Activated T-helper 1 cell treated with Interleukin-2 at 50 U/mL for 16 hours (primary cell): ENCODE data around the gene EHF.
"Not testable (repeated sequence)": the region's sequence is repeated elsewhere in the genome, so short reads cannot be mapped to it uniquely, and the experiment has no call there.

Experiments used
- DNase-seq: peaks from one replicate; pipeline ENCODE4 v3.0.0-alpha.2; 2020; ENCODE audit warnings: low read depth

EHF gene

DNA sequence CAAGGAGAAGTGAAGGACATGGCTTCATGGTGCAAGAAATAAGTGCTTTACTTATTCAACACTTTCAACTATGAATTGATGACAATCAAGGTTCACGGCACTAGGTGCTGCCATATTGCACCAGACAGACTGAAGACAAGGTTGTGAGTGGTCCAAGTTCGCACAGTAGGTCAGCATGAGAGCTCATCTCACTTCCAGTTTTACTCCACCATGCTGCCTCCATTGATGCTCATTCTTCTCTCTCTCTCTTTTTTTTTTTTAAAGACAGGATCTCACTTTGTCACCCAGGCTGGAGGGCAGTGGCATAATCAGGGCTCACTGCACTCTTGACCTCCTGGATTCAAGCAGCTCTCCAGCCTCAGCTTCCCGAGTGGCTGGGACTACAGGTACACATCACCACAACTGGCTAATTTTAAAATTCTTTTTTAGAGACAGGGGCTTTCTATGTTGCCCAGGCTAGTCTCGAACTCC is 47.7 kb downstream of the EHF start:
- no peak for DNase-seq

DNA sequence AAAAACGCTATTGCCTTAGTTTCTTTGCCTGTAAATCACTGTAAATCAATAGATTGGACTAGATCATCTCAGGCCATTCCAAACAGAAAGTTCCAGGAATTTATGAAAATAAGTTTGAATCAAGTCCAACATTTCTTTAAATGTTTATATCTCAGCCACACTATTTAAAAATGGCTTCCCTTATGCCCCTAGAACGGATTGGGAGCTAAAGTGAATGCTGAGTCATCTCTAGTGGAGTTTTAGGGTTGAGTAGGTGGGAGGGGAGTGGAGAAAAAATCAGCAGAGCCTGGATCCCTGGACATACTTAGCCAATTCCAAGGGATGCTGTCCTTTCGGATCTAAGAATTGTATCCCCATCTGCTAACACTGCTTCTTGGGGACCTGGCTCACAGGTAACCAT is 48.6 kb downstream of the EHF start:
- DNase-seq: no peak

DNA sequence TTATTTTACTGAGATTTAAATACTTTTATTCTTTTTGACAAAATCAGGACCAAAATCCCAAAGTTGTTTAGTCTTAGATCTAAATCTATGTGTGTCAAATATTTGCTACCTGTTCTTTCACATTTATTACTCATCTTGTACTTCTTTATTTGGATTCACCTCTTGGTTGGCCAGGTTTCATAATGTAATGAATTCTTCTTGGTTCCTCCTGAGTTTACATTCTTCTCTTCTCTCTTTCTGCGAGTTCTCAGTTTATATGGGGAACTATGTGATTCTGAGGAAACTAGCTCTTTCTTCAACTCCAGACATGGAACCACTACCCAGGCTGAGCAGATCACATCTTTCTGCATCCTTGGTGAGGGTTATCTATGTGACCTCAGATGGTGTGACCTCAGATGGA is 50.2 kb downstream of the EHF start:
- no peak for DNase-seq

DNA sequence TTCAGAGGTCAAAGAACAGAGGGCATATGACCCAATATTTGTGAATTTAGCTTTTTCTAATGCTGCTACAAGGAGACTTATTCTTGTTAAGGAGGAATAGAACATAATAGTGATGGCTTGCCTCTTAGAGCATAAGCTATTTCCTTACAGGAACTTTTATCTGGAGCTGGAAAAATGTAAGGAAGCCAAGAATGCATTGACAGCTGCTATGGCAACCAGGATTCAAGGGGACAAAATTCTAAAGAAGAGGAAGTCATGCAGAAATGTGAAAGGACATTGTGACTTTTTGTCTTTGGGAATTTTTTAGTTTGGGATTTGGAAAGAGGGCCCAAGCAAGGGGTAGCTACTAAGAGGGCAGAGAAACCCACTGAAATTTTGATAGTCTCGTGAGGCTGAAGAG is 51.1 kb downstream of the EHF start:
- DNase-seq: no peak

GRCh38 chr11:34674038-34674437 is 53.1 kb downstream of the EHF start:
- no peak for DNase-seq

GRCh38 chr11:34676227-34676626 is 55.3 kb downstream of the EHF start:
- no peak for DNase-seq

DNA sequence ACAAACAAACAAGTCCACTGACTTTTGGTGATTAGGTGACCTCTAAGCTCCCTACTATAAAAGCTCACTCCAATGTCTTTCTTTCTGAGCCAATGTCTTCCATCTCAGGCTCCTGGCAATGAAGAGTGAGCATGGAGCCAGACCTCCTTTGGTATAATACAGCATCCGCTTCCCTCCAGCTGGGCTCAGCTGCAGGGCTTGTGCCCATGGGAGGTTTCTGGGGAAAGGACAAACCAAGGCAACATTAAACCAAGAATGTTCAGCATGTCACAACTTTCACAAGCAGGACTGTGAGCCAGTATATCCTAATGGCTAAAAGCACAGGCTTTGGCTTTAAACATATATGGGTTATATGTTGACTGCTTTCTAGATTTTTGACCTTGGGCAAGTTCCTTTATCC is 58.8 kb downstream of the EHF start:
- no peak for DNase-seq

GRCh38 chr11:34680206-34680605 is 59.3 kb downstream of the EHF start:
- no peak for DNase-seq

DNA sequence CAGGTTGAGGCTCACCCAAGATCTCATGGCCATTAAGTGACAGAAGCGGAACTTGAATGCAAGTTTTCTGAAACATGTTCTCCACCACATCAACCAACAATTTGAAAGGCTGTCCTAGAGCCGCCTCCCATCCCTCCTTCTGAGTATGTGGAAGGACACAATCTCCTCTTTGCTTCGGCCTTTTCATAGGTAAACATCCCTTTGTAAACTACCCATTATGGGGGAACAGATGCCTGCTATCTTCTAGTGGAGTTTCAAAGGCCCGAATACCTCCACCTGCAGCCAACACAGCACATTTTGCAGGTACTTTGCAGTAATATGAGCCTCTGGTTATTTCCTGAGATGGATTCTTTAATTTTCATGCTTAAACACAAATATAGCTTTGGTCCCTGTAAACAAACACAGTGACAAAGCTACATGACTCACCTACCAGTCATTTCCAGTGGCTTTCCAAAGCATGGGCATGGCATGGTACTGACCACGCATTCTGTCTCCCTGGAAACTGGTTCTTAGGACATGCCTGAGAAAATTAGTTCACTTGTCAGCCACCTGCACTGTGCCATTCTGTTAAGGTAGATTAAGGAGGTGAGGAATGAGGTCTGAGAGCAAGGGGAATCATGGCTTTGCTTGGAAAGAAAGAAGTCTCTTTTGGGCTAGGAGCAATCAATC is 60.2 kb downstream of the EHF start:
- no peak for DNase-seq

GRCh38 chr11:34682825-34683224 is 61.9 kb downstream of the EHF start:
- no peak for DNase-seq

DNA sequence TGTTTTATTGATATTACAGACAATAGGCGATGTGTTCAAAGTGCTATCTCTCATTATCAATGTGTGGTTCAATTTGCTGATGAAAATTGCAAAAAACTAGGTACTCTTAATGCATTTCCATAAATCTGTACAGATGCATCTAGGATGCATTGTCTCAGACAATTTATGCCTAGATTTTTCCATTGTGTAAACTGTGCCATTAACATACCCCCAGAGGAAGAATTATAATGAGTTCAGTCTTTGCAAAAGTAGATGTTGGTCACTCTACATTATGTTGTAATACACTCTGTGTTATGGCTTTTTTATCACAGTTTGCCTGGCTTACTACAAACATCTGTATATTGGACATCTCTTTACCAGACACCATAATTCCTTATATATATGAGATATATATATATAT is 62.5 kb downstream of the EHF start:
- no peak for DNase-seq

- DNase-seq: no peak
Measured at GRCh38 chr11:34685864-34686263, 65.0 kb downstream of the EHF start.

- not testable (repeated sequence) for DNase-seq
Measured at GRCh38 chr11:34692299-34692698, 71.4 kb downstream of the EHF start.

DNA sequence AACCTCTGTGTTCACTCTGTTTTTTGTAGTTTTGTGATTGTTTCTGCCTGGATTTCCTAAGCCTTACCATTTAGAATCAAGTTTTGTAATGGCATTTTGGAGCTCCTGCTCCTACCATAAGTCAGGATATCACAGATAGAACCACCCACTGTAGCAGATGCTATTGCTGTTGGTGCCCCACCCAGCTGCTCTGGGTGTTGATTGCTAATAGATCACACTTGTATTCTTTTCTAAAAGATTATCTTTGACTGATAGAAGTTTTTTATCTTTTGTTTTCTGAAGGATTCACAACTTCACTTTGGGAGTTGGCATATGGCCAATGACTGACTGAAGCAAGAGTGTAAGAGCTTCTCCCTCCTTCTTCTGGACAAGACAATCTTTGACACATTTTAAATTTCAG is 76.0 kb downstream of the EHF start:
- DNase-seq: no peak

DNA sequence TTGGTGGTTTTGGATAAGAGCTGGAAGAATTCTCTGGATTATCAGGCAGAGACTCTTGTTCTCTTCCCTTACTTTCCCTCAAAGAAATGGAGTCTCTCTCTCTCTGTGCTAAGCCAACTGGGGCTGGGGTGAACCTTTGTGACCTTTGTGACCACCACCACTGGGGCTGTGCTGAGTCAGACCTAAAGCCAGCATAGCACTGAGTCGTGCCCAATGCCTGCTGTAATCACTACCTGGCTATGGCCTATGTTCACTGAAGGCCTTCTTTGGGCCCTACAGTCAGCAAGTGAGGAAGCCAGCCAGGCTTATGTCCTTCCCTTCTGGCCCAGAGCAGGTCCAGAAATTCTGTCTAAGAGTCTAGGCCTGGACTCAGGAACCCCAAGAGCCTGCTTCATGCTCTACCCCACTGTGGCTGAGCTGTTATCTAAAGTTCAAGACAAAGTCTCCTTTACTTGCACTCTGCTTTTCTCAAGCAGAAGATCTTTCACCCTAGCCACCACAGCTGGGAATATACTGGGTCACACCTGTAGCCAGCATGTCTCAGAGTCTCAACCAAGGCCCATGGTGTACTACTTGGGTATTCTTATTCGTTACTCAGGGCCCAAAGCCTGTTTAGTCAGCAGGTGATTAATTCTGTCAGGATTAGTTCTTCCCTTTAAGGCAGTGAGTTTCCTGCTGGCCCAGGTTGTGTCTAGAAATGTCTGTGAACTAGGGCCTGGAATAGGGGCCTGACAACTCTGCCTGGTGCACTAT is 86.0 kb downstream of the EHF start:
- no peak for DNase-seq

- no peak for DNase-seq
Measured at GRCh38 chr11:34707462-34707840, 86.6 kb downstream of the EHF start.
